Activated gamma-delta T cell (primary cell): ENCODE data around the gene GNS.

Experiments
- DNase-seq: peaks from one replicate; lab custom pipeline; 2025; lab: John Stamatoyannopoulos, UW

The GNS gene

DNA sequence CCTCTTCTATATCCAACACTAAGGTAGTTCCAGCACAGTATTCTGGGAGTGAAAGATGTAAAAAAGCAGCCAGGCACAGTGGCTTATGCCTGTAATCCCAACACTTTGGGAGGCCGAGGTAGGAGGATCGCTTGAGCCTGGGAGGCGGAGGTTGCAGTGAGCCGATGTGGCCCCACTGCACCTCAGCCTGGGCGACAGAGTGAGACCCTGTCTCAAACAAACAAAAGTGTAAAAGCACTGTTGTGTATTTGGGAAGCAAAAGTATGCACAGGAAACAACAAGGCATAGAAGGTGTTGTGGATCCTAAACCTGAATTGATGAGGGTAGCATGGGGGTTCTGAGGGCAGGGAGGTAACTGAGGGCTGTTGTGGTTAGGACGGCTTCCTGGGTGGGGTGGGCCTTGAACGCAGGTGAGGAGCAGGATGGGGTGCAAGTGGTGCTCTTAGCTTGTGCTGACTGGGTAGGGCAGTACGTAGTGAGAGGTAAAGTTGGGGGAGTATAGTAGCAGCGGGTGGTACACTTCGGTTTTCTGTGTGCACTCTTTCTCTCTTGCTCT, 84.8 kb downstream of the GNS start:
- no peak for DNase-seq

DNA sequence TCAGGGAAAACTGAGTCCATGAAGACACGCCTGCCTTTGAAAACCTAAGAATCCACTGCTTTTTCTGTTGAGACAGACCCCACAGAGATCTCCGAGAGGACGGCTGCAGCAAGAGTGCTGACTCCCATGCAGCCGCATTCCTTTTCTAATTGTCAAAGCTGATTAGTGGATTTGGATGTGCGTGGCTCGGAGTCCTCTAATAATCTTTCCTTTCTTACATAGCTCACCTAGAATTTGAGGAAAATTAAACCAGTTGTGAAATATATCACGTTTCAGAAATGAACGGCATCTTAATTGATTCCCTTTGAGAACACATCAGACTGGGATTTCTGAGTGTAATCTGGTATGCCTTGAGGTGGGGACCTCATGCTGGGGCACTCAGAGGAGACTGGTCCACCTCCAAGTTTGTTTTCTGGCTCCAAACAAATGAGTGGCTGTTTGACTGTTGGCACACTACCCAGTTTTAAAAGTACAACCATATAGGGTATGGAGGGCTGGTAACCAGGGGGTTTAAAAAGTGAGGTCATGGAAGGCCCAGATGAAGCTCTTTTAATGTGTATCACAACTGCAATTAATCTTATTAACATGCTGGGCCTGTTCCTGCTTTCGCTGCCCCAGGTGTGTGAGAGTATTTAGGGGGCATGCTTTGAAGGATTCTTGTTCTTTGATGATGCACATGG, 85.6 kb downstream of the GNS start:
- no peak for DNase-seq

DNA sequence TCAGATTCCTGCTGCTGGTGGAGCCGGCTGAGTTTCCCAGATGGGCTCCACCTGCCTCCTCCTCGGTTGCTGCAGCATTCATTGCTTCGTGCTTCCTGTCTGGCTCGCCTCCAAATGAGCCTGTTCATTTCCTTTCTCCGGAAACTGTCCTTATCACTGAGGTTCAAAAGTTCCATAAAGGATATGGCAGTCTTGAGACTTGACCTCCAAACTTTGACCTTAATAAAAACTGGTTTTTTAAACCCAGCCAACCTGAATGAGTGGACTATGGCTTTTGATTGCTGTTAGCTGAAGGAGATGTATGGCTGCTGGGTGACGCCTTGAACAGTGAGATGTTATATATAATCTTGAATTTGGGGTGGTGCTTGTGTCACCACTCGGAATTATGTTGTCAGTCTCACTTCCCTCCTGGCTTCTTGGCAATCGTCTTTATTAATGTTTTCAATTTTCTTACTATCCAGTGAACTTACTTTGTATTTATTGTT, 86.2 kb downstream of the GNS start:
- no peak for DNase-seq

DNA sequence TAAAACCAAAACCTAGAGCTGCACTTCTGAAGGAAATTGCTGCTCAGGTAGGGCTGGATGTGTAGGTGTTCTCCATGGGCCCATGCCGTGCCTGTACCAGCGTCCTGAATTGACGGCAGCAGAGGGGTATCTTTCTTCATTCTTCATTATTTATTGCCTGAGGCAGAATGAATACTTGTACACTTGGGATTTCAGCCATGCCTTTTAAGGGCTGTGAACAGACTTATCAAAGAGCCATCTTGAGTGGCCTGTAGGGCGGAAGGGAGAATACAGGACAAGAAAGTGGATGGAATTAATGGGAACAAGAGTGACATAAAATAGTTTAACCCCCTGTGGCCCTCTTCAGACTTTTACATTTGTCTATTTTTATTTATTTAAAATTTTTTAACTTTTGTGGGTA, 87.5 kb downstream of the GNS start:
- no peak for DNase-seq

DNA sequence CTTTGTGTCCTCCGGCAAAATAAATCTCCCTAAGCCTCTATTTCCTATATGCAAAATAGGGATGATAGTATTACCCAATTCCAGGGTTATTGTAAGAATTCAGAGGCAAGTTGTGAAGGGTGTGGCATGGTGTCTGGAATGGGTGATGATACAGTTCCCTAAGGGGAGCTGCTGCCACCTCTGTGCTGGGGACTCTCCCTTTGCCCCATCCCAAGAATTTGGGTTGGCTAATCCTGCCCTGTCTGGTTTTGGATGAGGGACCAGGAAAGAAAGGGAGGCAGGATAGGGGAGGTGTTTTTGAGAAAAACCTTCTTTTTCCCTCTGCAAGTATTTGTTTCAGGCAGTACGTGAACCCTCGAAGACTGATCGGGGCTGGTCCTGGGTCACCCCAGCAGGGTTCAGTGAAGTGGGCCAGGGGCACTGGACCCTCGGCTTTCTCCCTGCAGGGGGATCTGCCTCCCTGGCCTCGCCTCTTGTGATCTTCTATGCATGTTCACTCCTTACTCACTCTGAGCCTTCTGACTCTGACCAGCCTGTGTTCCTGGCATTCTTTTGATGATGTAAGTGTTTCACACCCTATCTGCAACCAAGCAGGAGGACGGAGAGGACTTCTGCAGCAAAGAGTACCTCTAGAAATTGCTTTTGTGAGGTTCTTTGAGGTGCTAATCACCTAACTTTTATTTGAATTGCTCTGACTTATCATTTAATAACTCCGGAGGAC, 88.1 kb downstream of the GNS start:
- no peak for DNase-seq

DNA sequence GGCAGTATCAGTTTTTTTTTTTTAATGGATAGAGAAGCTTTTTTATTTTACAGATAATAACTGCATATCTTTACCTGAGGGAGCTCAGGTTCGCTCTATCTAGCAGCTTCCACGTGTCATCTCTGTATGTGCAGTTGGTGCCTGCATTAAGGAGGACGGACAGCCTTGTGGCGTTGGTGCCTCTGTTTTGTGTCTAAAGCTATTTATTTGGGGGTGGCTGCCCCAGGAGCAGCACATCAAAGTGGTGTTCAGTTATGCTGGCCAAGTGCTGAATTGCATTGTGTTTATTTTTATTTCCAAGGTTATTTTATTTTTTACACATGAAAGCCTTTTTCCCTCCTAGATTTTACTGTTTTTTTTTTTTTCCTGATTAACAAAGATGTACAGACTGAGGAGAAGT, 89.2 kb downstream of the GNS start:
- DNase-seq: no peak

DNA sequence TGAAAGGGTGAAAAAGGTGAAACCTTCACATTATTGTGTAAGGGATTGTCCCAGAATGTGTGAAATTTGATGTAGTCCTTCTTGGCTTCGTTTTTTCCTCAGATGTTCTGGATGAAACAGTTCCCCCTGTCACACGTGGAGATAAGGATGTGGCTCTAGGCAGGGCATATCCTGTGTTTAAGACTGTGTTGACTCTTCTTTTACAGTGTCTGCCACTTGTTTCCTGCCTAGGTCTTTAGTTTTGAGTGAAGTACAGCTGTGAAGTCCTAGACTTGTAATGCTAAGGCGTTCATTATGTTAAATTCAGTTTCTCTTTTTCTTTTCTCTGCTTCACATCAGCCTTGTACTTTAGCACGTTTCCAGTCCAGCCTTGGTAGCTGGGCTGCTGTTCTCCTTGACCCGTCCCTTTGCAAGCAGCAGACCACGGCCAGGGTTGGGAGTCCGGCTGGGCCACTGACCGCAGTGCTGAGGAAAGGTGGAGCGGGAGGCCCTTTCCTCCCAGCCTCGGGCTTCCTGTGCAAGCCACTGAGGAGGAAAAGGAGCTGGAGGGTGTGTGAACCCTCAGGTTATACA, 89.8 kb downstream of the GNS start:
- peak; percentile 24 for DNase-seq

DNA sequence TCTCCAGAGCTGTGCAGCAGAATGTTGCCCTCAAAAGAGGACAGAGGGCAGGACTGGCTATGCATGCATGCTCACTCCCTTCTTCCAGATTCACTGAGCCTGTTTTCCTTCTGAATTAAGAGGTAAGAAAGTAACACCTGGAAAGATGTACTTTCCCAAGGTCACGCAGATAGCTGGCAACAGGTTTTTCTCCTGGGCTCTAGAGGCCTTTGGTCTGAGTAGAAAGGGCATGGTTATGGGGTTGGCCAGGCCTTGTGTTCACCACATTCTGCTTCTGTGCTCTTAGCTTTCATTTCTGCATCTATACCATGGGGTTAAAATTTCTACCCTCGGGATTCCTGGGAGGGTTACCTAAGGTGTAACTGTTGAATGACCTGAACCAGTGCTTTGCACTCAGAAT, 91.4 kb downstream of the GNS start:
- DNase-seq: no peak

DNA sequence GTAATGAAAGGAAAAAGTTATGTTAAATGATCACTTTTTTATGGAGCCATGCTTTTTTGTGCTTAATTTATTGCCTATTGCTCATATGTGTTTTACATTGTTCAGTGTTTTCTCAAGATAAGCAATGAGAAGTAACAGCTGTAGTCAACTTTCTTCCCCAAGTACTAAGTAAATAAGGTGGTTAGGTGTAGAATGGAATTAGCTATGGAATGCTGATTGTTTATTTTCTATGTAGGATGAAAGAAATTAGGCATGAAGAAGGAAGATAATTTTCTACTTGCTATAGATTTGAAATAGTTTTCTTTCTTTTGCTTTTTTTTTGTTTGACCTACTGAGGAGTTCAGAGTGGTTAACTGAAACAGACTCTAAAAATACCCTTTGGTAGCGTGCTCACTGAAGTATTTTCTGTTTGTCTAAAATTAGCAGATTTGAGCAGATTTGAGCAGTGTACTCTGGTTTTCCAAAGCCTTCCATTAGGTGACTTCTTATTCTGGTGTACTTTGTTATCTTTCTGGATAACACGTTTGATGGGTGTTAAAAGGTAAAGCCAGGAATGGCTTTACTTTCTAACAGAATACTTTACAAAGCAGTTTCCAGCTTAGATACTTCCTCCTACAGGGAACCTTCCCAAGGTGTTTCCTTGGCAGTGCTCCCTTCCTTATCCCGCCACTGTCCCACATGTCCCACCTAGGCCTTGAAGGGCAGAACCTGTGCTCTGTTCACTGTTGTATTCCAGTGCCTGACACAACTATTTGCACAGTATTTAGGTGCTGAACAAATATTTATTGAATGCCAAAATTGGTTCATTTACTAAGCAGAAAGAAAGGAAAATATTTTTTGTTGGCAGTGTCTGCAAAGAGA, 92.9 kb downstream of the GNS start:
- no peak for DNase-seq

DNA sequence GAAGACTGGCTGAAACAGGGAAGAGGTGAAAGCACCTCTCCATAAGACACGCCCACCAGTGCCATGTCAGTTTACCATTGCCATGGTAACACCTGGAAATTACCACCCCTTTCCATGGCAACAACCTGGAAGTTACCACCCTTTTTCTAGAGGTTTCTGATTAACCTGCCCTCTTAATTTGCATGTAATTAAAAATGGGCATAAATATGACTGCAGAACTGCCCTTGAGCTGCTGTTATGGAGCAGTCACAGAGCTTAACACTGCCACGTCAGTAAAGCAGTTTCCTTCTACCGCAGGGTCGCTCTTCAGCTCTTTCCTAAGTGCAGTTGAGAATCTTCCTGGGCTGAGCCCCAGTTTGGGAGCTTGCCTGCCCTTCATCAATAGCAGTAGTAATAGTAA, 93.7 kb downstream of the GNS start:
- no peak for DNase-seq
